ENCODE data around the gene PDIA3.
"Not testable (repeated sequence)": the region's sequence is repeated elsewhere in the genome, so short reads cannot be mapped to it uniquely, and the experiment has no call there.

GRCh38 chr15:43815064-43815463 is 68.8 kb downstream of the PDIA3 start:
- TF ChIP-seq PAX5 (IDR thresholded peaks at IDR 0.05; ENCODE audit: insufficient read depth, low read length, severe bottlenecking); POLR2A (IDR thresholded peaks at IDR 0.05; ENCODE audit: low read depth, low read length): not testable (repeated sequence)

All from GM12891 (cell line).